Tibial nerve (tissue), 4 donors: ENCODE measurements around the gene MRPL23.

ENCODE experiments used
- EP300 ChIP-seq, 2 donors: sonication (generic); formaldehyde crosslinking; IDR thresholded peaks; one replicate each; pipeline ENCODE4 v1.6.1; 2017; ENCODE audit warnings: antibody characterized with exemption in 2 of 2, mild to moderate bottlenecking in 1 of 2
- POLR2A ChIP-seq, 2 donors: fragments of 450-650 bp; IDR thresholded peaks; one replicate each; pipeline ENCODE4 v1.6.1; 2017; ENCODE audit warnings: antibody characterized with exemption in 2 of 2, mild to moderate bottlenecking in 2 of 2, moderate library complexity in 2 of 2
- TF ChIP-seq, protein P1 (sequence below), 5 experiments: fragments of 200-600 bp in 3 of 5; fragments of 450-650 bp in 2 of 5; sonication (generic) in 3 of 5; IDR thresholded peaks; one replicate each; pipeline ENCODE4 v1.5.1; 2016 to 2019; ENCODE audit warnings: antibody characterized with exemption in 5 of 5, mild to moderate bottlenecking in 3 of 5, moderate library complexity in 2 of 5

GRCh38 chr11:1943977-1944376 lies 3.2 kb upstream of the MRPL23 start:
- TF ChIP-seq EP300 (IDR thresholded peaks at IDR 0.05): no peak
- TF ChIP-seq, protein P1, sequence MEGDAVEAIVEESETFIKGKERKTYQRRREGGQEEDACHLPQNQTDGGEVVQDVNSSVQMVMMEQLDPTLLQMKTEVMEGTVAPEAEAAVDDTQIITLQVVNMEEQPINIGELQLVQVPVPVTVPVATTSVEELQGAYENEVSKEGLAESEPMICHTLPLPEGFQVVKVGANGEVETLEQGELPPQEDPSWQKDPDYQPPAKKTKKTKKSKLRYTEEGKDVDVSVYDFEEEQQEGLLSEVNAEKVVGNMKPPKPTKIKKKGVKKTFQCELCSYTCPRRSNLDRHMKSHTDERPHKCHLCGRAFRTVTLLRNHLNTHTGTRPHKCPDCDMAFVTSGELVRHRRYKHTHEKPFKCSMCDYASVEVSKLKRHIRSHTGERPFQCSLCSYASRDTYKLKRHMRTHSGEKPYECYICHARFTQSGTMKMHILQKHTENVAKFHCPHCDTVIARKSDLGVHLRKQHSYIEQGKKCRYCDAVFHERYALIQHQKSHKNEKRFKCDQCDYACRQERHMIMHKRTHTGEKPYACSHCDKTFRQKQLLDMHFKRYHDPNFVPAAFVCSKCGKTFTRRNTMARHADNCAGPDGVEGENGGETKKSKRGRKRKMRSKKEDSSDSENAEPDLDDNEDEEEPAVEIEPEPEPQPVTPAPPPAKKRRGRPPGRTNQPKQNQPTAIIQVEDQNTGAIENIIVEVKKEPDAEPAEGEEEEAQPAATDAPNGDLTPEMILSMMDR (IDR thresholded peaks at IDR 0.05): no peak
- TF ChIP-seq POLR2A (IDR thresholded peaks at IDR 0.05): no peak
